ENCODE data around the gene SPOCK1. TPM values are rescaled to one million over a fixed set of nuclear protein-coding genes. Genes with fewer than 3 reads are reported as not detected.

Gene SPOCK1
- total and polyA plus RNA-seq, 8 donors: 0.46 to 15.6 (median 9.2) TPM

GRCh38 chr5:137188566-137188965 is 310.6 kb downstream of the SPOCK1 start:
- Histone ChIP-seq H3K27ac (no peak overlapping the region), H3K4me3 (no peak overlapping the region), H3K4me1 (peaks cover 0 to 5% (median 0%) of the 10 kb centered on the region in 4 donors), H3K27me3 (no peaks in the 10 kb centered on the region), H3K9me3 (no peaks in the 10 kb centered on the region), H3K36me3 (no peaks in the 10 kb centered on the region)
- intact Hi-C loops (cut with DNase I; ENCODE audit: low total_unique reads): no loop called here
- 30 to 69% (median 49%) methylated on average over 5 of the region's 5 CpGs for WGBS, 5 donors
- TF ChIP-seq EP300 (IDR thresholded peaks at IDR 0.05): no peak
- DNase-seq: no peak

- WGBS, 5 donors: 54 to 79% (median 69%) methylated on average over 5 of the region's 5 CpGs
- intact Hi-C loops (cut with DNase I; ENCODE audit: low total_unique reads): no loop called here
- no peaks in the 10 kb centered on the region for H3K4me1 ChIP-seq
- H3K4me3 ChIP-seq: no peak overlapping the region
- no peaks in the 10 kb centered on the region for H3K9me3 ChIP-seq
- DNase-seq: peak in 1 of 2 donors; percentile 28
- TF ChIP-seq POLR2AphosphoS5 (IDR thresholded peaks at IDR 0.05): no peak
- TF ChIP-seq EP300 (IDR thresholded peaks at IDR 0.05): no peak
- no peak for TF ChIP-seq POLR2A (IDR thresholded peaks at IDR 0.05)
- TF ChIP-seq CTCF (IDR thresholded peaks at IDR 0.05): no peak
- H3K27me3 ChIP-seq: no peaks in the 10 kb centered on the region
- no peak overlapping the region for H3K27ac ChIP-seq
- no peaks in the 10 kb centered on the region for H3K36me3 ChIP-seq
Measured at GRCh38 chr5:137186759-137187461, 312.2 kb downstream of the SPOCK1 start.

GRCh38 chr5:137185193-137185592 is 313.9 kb downstream of the SPOCK1 start:
- H3K4me3 ChIP-seq: no peak overlapping the region
- H3K4me1 ChIP-seq: no peaks in the 10 kb centered on the region
- H3K27ac ChIP-seq: no peak overlapping the region
- intact Hi-C loops (cut with DNase I; ENCODE audit: low total_unique reads): no loop called here
- H3K9me3 ChIP-seq: no peaks in the 10 kb centered on the region
- WGBS, 5 donors: 84 to 95% (median 95%) methylated on average over 2 of the region's 2 CpGs
- no peak for TF ChIP-seq EP300 (IDR thresholded peaks at IDR 0.05)
- no peak for DNase-seq
- H3K36me3 ChIP-seq: no peaks in the 10 kb centered on the region
- H3K27me3 ChIP-seq: no peaks in the 10 kb centered on the region

- Histone ChIP-seq H3K4me3 (no peak overlapping the region), H3K4me1 (no peaks in the 10 kb centered on the region), H3K9me3 (no peaks in the 10 kb centered on the region), H3K36me3 (no peaks in the 10 kb centered on the region), H3K27me3 (no peaks in the 10 kb centered on the region), H3K27ac (no peak overlapping the region)
- no peak for DNase-seq
- 85 to 94% (median 88%) methylated on average over 2 of the region's 2 CpGs for WGBS, 5 donors
- TF ChIP-seq CTCF (IDR thresholded peaks at IDR 0.05) (no peak), EP300 (IDR thresholded peaks at IDR 0.05) (no peak), POLR2AphosphoS5 (IDR thresholded peaks at IDR 0.05) (no peak), POLR2A (IDR thresholded peaks at IDR 0.05) (no peak)
- intact Hi-C loops (cut with DNase I; ENCODE audit: low total_unique reads): no loop called here
Measured at GRCh38 chr5:137184734-137185133, 314.4 kb downstream of the SPOCK1 start.

GRCh38 chr5:137182576-137182975 is 316.6 kb downstream of the SPOCK1 start:
- TF ChIP-seq EP300 (IDR thresholded peaks at IDR 0.05) (no peak), CTCF (IDR thresholded peaks at IDR 0.05) (no peak), POLR2AphosphoS5 (IDR thresholded peaks at IDR 0.05) (no peak), POLR2A (IDR thresholded peaks at IDR 0.05) (no peak)
- H3K27me3 ChIP-seq: no peaks in the 10 kb centered on the region
- H3K9me3 ChIP-seq: no peaks in the 10 kb centered on the region
- H3K27ac ChIP-seq: no peak overlapping the region
- H3K4me3 ChIP-seq: no peak overlapping the region
- H3K4me1 ChIP-seq: no peaks in the 10 kb centered on the region
- DNase-seq: no peak
- WGBS, 5 donors: 81 to 91% (median 89%) methylated on average over 3 of the region's 3 CpGs
- intact Hi-C loops (cut with DNase I; ENCODE audit: low total_unique reads): no loop called here
- H3K36me3 ChIP-seq: no peaks in the 10 kb centered on the region

Data from stomach (tissue), 9 donors.